Measurements from ENCODE around the gene AKAP13. TPM values are rescaled to one million over a fixed set of nuclear protein-coding genes. Genes with fewer than 3 reads are reported as not detected.
"Not testable (repeated sequence)": the region's sequence is repeated elsewhere in the genome, so short reads cannot be mapped to it uniquely, and the experiment has no call there.

AKAP13 gene
- total RNA-seq: 10 to 100 TPM; 83.2 to 85.2 TPM

- Mint-ChIP-seq H3K9me3 (no peaks in the 10 kb centered on the region), H3K4me1 (peaks cover 49% of the 10 kb centered on the region), H3K36me3 (peaks cover 10% of the 10 kb centered on the region), H3K27me3 (no peaks in the 10 kb centered on the region), H3K27ac (peak within 1 kb of the TSS; percentile 96), H3K4me3 (peak within 1 kb of the TSS; percentile 90)
- DNase-seq: peak; percentile 96
Observed at GRCh38 chr15:85380217-85380811, at the start of gene AKAP13. AKAP13 (plus strand) TSS chr15:85380603; CDS start chr15:85485721, 105,118 bp downstream.

- Mint-ChIP-seq H3K27me3 (no peaks in the 10 kb centered on the region), H3K9me3 (peaks cover 4% of the 10 kb centered on the region), H3K36me3 (peaks cover 8% of the 10 kb centered on the region), H3K27ac (peak overlapping the region; percentile 96), H3K4me1 (peaks cover 46% of the 10 kb centered on the region), H3K4me3 (peak overlapping the region; percentile 90)
- peak; percentile 82 for DNase-seq
Observed at GRCh38 chr15:85330901-85331588, 49.4 kb upstream of the AKAP13 start.

- peaks cover 46% of the 10 kb centered on the region for H3K4me1 Mint-ChIP-seq
- H3K36me3 Mint-ChIP-seq: peaks cover 8% of the 10 kb centered on the region
- peak overlapping the region; percentile 96 for H3K27ac Mint-ChIP-seq
- H3K4me3 Mint-ChIP-seq: peak overlapping the region; percentile 90
- peak; percentile 5 for DNase-seq
- H3K9me3 Mint-ChIP-seq: peaks cover 4% of the 10 kb centered on the region
- no peaks in the 10 kb centered on the region for H3K27me3 Mint-ChIP-seq
Observed at GRCh38 chr15:85331655-85332285, 48.6 kb upstream of the AKAP13 start.

GRCh38 chr15:85333132-85333831 lies 47.1 kb upstream of the AKAP13 start:
- Mint-ChIP-seq H3K27ac (no peak overlapping the region), H3K4me3 (no peak overlapping the region), H3K36me3 (peaks cover 8% of the 10 kb centered on the region), H3K9me3 (peaks cover 4% of the 10 kb centered on the region), H3K4me1 (peaks cover 41% of the 10 kb centered on the region), H3K27me3 (no peaks in the 10 kb centered on the region)
- no peak for DNase-seq

- H3K27me3 Mint-ChIP-seq: no peaks in the 10 kb centered on the region
- DNase-seq: no peak
- H3K4me1 Mint-ChIP-seq: peaks cover 33% of the 10 kb centered on the region
- peaks cover 4% of the 10 kb centered on the region for H3K9me3 Mint-ChIP-seq
- no peak overlapping the region for H3K27ac Mint-ChIP-seq
- H3K36me3 Mint-ChIP-seq: peaks cover 8% of the 10 kb centered on the region
- no peak overlapping the region for H3K4me3 Mint-ChIP-seq
Observed at GRCh38 chr15:85334241-85334640, 46.2 kb upstream of the AKAP13 start.

- H3K4me3 Mint-ChIP-seq: no peak overlapping the region
- peaks cover 22% of the 10 kb centered on the region for H3K4me1 Mint-ChIP-seq
- H3K9me3 Mint-ChIP-seq: peaks cover 4% of the 10 kb centered on the region
- H3K27ac Mint-ChIP-seq: no peak overlapping the region
- DNase-seq: no peak
- H3K27me3 Mint-ChIP-seq: no peaks in the 10 kb centered on the region
- peaks cover 8% of the 10 kb centered on the region for H3K36me3 Mint-ChIP-seq
Observed at GRCh38 chr15:85335193-85335942, 45.0 kb upstream of the AKAP13 start.

GRCh38 chr15:85336880-85337279 lies 43.5 kb upstream of the AKAP13 start:
- H3K27ac Mint-ChIP-seq: no peak overlapping the region
- no peaks in the 10 kb centered on the region for H3K27me3 Mint-ChIP-seq
- no peaks in the 10 kb centered on the region for H3K9me3 Mint-ChIP-seq
- peaks cover under 1% of the 10 kb centered on the region for H3K36me3 Mint-ChIP-seq
- H3K4me3 Mint-ChIP-seq: no peak overlapping the region
- H3K4me1 Mint-ChIP-seq: peaks cover 7% of the 10 kb centered on the region
- DNase-seq: no peak

- DNase-seq: no peak
- Mint-ChIP-seq H3K27me3 (no peaks in the 10 kb centered on the region), H3K9me3 (no peaks in the 10 kb centered on the region), H3K4me1 (peaks cover 5% of the 10 kb centered on the region), H3K4me3 (no peak overlapping the region), H3K36me3 (no peaks in the 10 kb centered on the region), H3K27ac (no peak overlapping the region)
Observed at GRCh38 chr15:85337425-85338074, 42.9 kb upstream of the AKAP13 start.

- Mint-ChIP-seq H3K27me3 (no peaks in the 10 kb centered on the region), H3K4me1 (peaks cover 2% of the 10 kb centered on the region), H3K4me3 (no peak overlapping the region), H3K36me3 (no peaks in the 10 kb centered on the region), H3K27ac (no peak overlapping the region), H3K9me3 (no peaks in the 10 kb centered on the region)
- no peak for DNase-seq
Observed at GRCh38 chr15:85340321-85340665, 40.1 kb upstream of the AKAP13 start.

GRCh38 chr15:85340852-85341251 lies 39.6 kb upstream of the AKAP13 start:
- H3K4me1 Mint-ChIP-seq: peaks cover 2% of the 10 kb centered on the region
- H3K36me3 Mint-ChIP-seq: no peaks in the 10 kb centered on the region
- H3K9me3 Mint-ChIP-seq: no peaks in the 10 kb centered on the region
- H3K4me3 Mint-ChIP-seq: no peak overlapping the region
- no peak overlapping the region for H3K27ac Mint-ChIP-seq
- no peaks in the 10 kb centered on the region for H3K27me3 Mint-ChIP-seq
- no peak for DNase-seq

GRCh38 chr15:85342163-85342562 lies 38.2 kb upstream of the AKAP13 start:
- H3K4me1 Mint-ChIP-seq, H3K36me3 Mint-ChIP-seq, H3K9me3 Mint-ChIP-seq, DNase-seq, H3K27ac Mint-ChIP-seq, H3K4me3 Mint-ChIP-seq, H3K27me3 Mint-ChIP-seq: not testable (repeated sequence)

- peaks cover 14% of the 10 kb centered on the region for H3K4me1 Mint-ChIP-seq
- not testable (repeated sequence) for H3K27ac Mint-ChIP-seq, H3K36me3 Mint-ChIP-seq, H3K9me3 Mint-ChIP-seq, DNase-seq, H3K27me3 Mint-ChIP-seq, H3K4me3 Mint-ChIP-seq
Observed at GRCh38 chr15:85343443-85343842, 37.0 kb upstream of the AKAP13 start.

GRCh38 chr15:85344241-85344640 lies 36.2 kb upstream of the AKAP13 start:
- DNase-seq, H3K36me3 Mint-ChIP-seq, H3K27ac Mint-ChIP-seq, H3K4me3 Mint-ChIP-seq, H3K27me3 Mint-ChIP-seq, H3K9me3 Mint-ChIP-seq: not testable (repeated sequence)
- peaks cover 16% of the 10 kb centered on the region for H3K4me1 Mint-ChIP-seq

- not testable (repeated sequence) for DNase-seq, H3K27ac Mint-ChIP-seq, H3K27me3 Mint-ChIP-seq, H3K4me3 Mint-ChIP-seq, H3K9me3 Mint-ChIP-seq, H3K36me3 Mint-ChIP-seq
- H3K4me1 Mint-ChIP-seq: peaks cover 16% of the 10 kb centered on the region
Observed at GRCh38 chr15:85344653-85345114, 35.7 kb upstream of the AKAP13 start.

Data from activated naive CD8-positive, alpha-beta T cell treated with anti-CD3 and anti-CD28 coated beads for 36 hours (primary cell).